ENCODE results near the gene CCL23. TPM values are rescaled to one million over a fixed set of nuclear protein-coding genes. Genes with fewer than 3 reads are reported as not detected.

The CCL23 gene
- total and polyA plus RNA-seq, 5 donors from 2014 or later: not detected

DNA sequence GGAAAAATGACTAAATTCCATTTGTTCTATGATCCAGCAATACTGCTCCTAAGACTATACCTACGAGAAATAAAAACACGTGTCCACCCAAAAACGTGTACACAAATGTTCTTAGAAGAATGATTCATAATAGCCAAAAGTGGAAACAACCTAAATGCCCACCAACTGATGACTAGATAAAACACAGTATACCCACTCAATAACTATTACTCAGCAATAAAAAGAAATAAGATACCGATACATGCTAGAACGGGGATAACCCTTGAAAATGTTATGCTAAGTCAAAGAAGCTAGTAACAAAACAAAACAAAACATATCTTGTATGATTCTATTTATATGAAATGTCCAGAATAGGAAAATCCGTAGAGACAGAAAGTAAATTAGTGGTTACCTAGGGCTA lies 54.1 kb downstream of the CCL23 start:
- Histone ChIP-seq H3K4me1 (ENCODE audit: control insufficient read depth, insufficient read depth, low read length, poor library complexity, severe bottlenecking) (no peaks in the 10 kb centered on the region), H3K27ac (ENCODE audit: insufficient read depth, low read length, poor library complexity, severe bottlenecking) (no peak overlapping the region), H3K4me3 (ENCODE audit: low read depth, low read length) (no peak overlapping the region), H3K36me3 (ENCODE audit: control insufficient read depth, insufficient read depth, low read length) (no peaks in the 10 kb centered on the region), H3K9me3 (ENCODE audit: control insufficient read depth in 2 of 2, low read length in 2 of 2) (no peaks in the 10 kb centered on the region), H3K27me3 (ENCODE audit: control insufficient read depth, insufficient read depth, low read length) (peaks cover 7% of the 10 kb centered on the region)
- Mint-ChIP-seq H3K4me3 (no peak overlapping the region), H3K27me3 (peaks cover 49% of the 10 kb centered on the region), H3K4me1 (no peaks in the 10 kb centered on the region), H3K27ac (no peak overlapping the region), H3K9me3 (peaks cover 0 to 2% (median 0%) of the 10 kb centered on the region in 7 donors), H3K36me3 (no peaks in the 10 kb centered on the region)
- ATAC-seq (ENCODE audit: low read depth in 2 of 2) (no peak), DNase-seq (no peak)

Other genes with a start within 250 kb of the CCL23 start
- gene MMP28, start 222.3 kb downstream of the CCL23 start, total RNA-seq: not detected
- gene MMP28, start 222.3 kb downstream of the CCL23 start, polyA plus RNA-seq: 1 to 10 TPM in 2 of 4 donors, under 1 TPM in 1, not detected in 1; 0.80 to 4.3 (median 2.7) TPM
- gene TAF15, start 208.5 kb downstream of the CCL23 start, total RNA-seq: 186 TPM
- gene TAF15, start 208.5 kb downstream of the CCL23 start, polyA plus RNA-seq: 10 to 100 TPM in 3 of 4 donors, 1 to 10 TPM in 1; 8.8 to 19.8 (median 15.0) TPM
- not detected for gene HEATR9, start 149.1 kb downstream of the CCL23 start, total RNA-seq
- not detected for gene HEATR9, start 149.1 kb downstream of the CCL23 start, polyA plus RNA-seq
- gene CCL5, start 137.6 kb downstream of the CCL23 start, total RNA-seq: 25.8 TPM
- 10 to 100 TPM in 1 of 4 donors, 1 to 10 TPM in 3; 4.7 to 12.4 (median 5.4) TPM for gene CCL5, start 137.6 kb downstream of the CCL23 start, polyA plus RNA-seq
- gene RDM1, start 87.2 kb downstream of the CCL23 start, total RNA-seq: not detected
- under 1 TPM in 2 of 4 donors, not detected in 2; 0.38 to 0.81 TPM for gene RDM1, start 87.2 kb downstream of the CCL23 start, polyA plus RNA-seq
- not detected for gene LYZL6, start 74.3 kb downstream of the CCL23 start, total RNA-seq
- not detected for gene LYZL6, start 74.3 kb downstream of the CCL23 start, polyA plus RNA-seq
- not detected for gene CCL16, start 36.5 kb downstream of the CCL23 start, total RNA-seq
- gene CCL16, start 36.5 kb downstream of the CCL23 start, polyA plus RNA-seq: not detected
- not detected for gene CCL14, start 31.2 kb downstream of the CCL23 start, total RNA-seq
- gene CCL14, start 31.2 kb downstream of the CCL23 start, polyA plus RNA-seq: not detected
- not detected for gene CCL15, start 16.4 kb downstream of the CCL23 start, total RNA-seq
- not detected for gene CCL15, start 16.4 kb downstream of the CCL23 start, polyA plus RNA-seq
- not detected for gene CCL18, start 46.3 kb upstream of the CCL23 start, total RNA-seq
- gene CCL18, start 46.3 kb upstream of the CCL23 start, polyA plus RNA-seq: not detected
- gene CCL3, start 72.2 kb upstream of the CCL23 start, total RNA-seq: not detected
- gene CCL3, start 72.2 kb upstream of the CCL23 start, polyA plus RNA-seq: under 1 TPM in 1 of 4 donors, not detected in 3; 0.45 TPM
- 0.59 TPM for gene CCL4, start 85.9 kb upstream of the CCL23 start, total RNA-seq
- gene CCL4, start 85.9 kb upstream of the CCL23 start, polyA plus RNA-seq: 1 to 10 TPM in 1 of 4 donors, under 1 TPM in 1, not detected in 2; 0.49 to 1.2 TPM
- 8.5 TPM for gene TBC1D3B, start 158.7 kb upstream of the CCL23 start, total RNA-seq
- not detected for gene TBC1D3B, start 158.7 kb upstream of the CCL23 start, polyA plus RNA-seq
- not detected for gene CCL3L1, start 178.8 kb upstream of the CCL23 start, total RNA-seq
- not detected for gene CCL3L1, start 178.8 kb upstream of the CCL23 start, polyA plus RNA-seq
- not detected for gene CCL4L2, start 193.1 kb upstream of the CCL23 start, total RNA-seq
- under 1 TPM in 1 of 4 donors, not detected in 3; 0.38 TPM for gene CCL4L2, start 193.1 kb upstream of the CCL23 start, polyA plus RNA-seq
- 1.4 TPM for gene TBC1D3I, start 246.6 kb upstream of the CCL23 start, total RNA-seq
- gene TBC1D3I, start 246.6 kb upstream of the CCL23 start, polyA plus RNA-seq: not detected